ENCODE data around the gene ERN1. TPM values are rescaled to one million over a fixed set of nuclear protein-coding genes. Genes with fewer than 3 reads are reported as not detected.

ERN1 gene
- total and polyA plus RNA-seq, 2 of the 13 experiments (the other 11 are each of a cell fraction or from before 2014, with no cell fraction given), result 6.0 to 12.7 TPM

- no TSS peak for BruUV-seq (replicated peaks)
- ATAC-seq (peak; percentile 94), DNase-seq (ENCODE audit: low spot score) (peak; percentile 98), FAIRE-seq (peak; percentile 94)
- intact Hi-C loops (cut with micrococcal nuclease; ENCODE audit: unreplicated experiment) (loop anchor here (2.0 to 10.0 kb wide), 4 partner anchors 23 to 561 kb away; partner anchors contain the start of gene POLG2), in situ Hi-C loops (cut with HindIII; ENCODE audit: extremely low pct_ligation_motif_present, low pct_unique_long_range_greater_than_20kb) (no loop called here)
- H3K4me1 ChIP-seq (ENCODE audit: insufficient read depth, low read length), result peaks cover 79% of the 10 kb centered on the region
- H3K4me2 ChIP-seq (ENCODE audit: low read depth, low read length), result peak overlapping the region; percentile 87
- H2AFZ ChIP-seq (ENCODE audit: low read length), result no peak overlapping the region
- 31% methylated on average over 8 of the region's 11 CpGs for WGBS (ENCODE audit: low lambda C conversion rate)
- ChIA-PET POLR2A (interaction anchor here (1.0 to 4.4 kb wide), 12 partner anchors 8 to 106 kb away, joined by 3 to 103 read pairs (median 5); no protein-coding TSS in a partner anchor), CTCF (ENCODE audit: low intra/inter-chr PET ratio, low total read pairs) (no interaction called here)
- H3K27ac ChIP-seq (ENCODE audit: extremely low read length, insufficient read depth, low read length), result peak overlapping the region; percentile 88
- H3K9ac ChIP-seq (ENCODE audit: insufficient read depth, low read depth, low read length), result peak overlapping the region; percentile 70
- peak overlapping the region; percentile 4 to 64 (median 6); a peak in 4 of 6 replicates for H3K4me3 ChIP-seq (replicated peaks in 1 of 3; ENCODE audit: insufficient read depth in 1 of 3, low read depth in 2 of 3, low read length in 3 of 3)
- H4K20me1 ChIP-seq (ENCODE audit: insufficient read depth, low read length), result no peaks in the 10 kb centered on the region
- peaks cover 10 to 37% of the 10 kb centered on the region in 2 experiments for H3K36me3 ChIP-seq (replicated peaks in 1 of 2; ENCODE audit: control insufficient read depth in 1 of 2, insufficient read depth in 2 of 2, low read length in 2 of 2)
- H3K27me3 ChIP-seq (ENCODE audit: control insufficient read depth in 1 of 2, insufficient read depth in 2 of 2, low read length in 2 of 2), result no peaks in the 10 kb centered on the region
- H3K79me2 ChIP-seq (ENCODE audit: insufficient read depth, low read length), result no peaks in the 10 kb centered on the region
- H3K9me3 ChIP-seq (ENCODE audit: low read length), result no peaks in the 10 kb centered on the region
- TF ChIP-seq, protein P1, sequence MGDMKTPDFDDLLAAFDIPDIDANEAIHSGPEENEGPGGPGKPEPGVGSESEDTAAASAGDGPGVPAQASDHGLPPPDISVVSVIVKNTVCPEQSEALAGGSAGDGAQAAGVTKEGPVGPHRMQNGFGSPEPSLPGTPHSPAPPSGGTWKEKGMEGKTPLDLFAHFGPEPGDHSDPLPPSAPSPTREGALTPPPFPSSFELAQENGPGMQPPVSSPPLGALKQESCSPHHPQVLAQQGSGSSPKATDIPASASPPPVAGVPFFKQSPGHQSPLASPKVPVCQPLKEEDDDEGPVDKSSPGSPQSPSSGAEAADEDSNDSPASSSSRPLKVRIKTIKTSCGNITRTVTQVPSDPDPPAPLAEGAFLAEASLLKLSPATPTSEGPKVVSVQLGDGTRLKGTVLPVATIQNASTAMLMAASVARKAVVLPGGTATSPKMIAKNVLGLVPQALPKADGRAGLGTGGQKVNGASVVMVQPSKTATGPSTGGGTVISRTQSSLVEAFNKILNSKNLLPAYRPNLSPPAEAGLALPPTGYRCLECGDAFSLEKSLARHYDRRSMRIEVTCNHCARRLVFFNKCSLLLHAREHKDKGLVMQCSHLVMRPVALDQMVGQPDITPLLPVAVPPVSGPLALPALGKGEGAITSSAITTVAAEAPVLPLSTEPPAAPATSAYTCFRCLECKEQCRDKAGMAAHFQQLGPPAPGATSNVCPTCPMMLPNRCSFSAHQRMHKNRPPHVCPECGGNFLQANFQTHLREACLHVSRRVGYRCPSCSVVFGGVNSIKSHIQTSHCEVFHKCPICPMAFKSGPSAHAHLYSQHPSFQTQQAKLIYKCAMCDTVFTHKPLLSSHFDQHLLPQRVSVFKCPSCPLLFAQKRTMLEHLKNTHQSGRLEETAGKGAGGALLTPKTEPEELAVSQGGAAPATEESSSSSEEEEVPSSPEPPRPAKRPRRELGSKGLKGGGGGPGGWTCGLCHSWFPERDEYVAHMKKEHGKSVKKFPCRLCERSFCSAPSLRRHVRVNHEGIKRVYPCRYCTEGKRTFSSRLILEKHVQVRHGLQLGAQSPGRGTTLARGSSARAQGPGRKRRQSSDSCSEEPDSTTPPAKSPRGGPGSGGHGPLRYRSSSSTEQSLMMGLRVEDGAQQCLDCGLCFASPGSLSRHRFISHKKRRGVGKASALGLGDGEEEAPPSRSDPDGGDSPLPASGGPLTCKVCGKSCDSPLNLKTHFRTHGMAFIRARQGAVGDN (CRISPR knock-in tag; IDR thresholded peaks at IDR 0.05), result peak; percentile 99
- TF ChIP-seq HIVEP1 (CRISPR knock-in tag; IDR thresholded peaks at IDR 0.05) (peak; percentile 66), IRF2 (CRISPR knock-in tag; IDR thresholded peaks at IDR 0.05) (peak; percentile 61; the same call in 1 of the 2 replicates), MTA3 (CRISPR knock-in tag; IDR thresholded peaks at IDR 0.05) (no peak), NBN (conservative IDR thresholded peaks at IDR 0.05) (no peak), ZFP90 (CRISPR knock-in tag; IDR thresholded peaks at IDR 0.05; ENCODE audit: borderline replicate concordance) (no peak; the same call in 1 of the 2 replicates)
- TF ChIP-seq, protein P2, sequence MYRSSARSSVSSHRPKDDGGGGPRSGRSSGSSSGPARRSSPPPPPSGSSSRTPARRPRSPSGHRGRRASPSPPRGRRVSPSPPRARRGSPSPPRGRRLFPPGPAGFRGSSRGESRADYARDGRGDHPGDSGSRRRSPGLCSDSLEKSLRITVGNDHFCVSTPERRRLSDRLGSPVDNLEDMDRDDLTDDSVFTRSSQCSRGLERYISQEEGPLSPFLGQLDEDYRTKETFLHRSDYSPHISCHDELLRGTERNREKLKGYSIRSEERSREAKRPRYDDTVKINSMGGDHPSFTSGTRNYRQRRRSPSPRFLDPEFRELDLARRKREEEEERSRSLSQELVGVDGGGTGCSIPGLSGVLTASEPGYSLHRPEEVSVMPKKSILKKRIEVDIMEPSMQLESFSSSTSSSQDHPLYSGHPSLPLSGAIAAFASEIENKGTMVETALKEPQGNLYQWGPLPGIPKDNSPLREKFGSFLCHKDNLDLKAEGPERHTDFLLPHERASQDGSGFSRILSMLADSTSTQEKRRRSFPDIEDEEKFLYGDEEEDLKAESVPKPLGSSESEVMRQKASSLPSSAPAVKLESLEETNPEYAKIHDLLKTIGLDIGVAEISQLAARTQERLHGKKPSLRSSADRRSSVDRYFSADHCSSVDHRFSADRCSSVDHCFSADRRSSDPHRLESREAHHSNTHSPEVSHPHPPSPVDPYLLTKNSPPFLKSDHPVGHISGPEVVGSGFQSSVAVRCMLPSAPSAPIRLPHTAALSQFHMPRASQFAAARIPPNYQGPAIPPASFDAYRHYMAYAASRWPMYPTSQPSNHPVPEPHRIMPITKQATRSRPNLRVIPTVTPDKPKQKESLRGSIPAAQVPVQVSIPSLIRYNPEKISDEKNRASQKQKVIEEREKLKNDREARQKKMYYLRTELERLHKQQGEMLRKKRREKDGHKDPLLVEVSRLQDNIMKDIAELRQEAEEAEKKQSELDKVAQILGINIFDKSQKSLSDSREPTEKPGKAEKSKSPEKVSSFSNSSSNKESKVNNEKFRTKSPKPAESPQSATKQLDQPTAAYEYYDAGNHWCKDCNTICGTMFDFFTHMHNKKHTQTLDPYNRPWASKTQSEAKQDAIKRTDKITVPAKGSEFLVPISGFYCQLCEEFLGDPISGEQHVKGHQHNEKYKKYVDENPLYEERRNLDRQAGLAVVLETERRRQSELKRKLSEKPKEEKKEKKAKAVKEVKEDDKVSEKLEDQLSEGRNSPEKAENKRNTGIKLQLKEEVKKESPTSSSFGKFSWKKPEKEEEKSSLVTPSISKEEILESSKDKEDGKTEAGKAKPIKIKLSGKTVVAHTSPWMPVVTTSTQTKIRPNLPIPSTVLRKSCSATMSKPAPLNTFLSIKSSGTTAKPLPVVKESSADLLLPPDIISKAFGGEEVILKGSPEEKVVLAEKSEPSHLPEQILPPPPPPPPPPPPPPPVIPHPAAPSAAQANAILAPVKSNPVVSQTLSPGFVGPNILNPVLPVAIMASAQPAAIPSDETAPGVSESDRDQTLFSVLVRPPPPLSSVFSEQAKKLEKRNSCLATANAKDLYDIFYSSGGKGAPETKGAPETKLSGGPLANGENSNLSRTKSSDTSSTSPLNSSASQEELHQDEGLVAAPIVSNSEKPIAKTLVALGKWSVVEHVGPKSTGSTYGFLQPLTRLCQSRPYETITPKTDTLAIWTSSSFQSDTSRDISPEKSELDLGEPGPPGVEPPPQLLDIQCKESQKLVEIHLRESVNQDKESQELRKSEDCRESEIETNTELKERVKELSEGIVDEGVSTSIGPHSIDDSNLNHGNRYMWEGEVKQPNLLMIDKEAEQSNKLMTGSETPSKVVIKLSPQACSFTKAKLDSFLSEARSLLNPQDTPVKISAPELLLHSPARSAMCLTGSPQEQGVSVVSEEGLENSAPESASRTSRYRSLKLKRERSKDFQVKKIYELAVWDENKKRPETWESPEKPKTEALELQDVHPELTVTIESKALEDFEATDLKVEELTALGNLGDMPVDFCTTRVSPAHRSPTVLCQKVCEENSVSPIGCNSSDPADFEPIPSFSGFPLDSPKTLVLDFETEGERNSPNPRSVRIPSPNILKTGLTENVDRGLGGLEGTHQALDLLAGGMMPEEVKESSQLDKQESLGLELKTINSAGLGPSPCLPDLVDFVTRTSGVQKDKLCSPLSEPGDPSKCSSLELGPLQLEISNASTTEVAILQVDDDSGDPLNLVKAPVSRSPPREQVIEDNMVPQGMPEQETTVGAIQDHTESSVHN (CRISPR knock-in tag; IDR thresholded peaks at IDR 0.05), result no peak
Measured at GRCh38 chr17:64155751-64156544, 26.0 kb upstream of the ERN1 start.

Data from HepG2 (cell line).